Muscle layer of duodenum (tissue), 2 donors: ENCODE measurements around the gene MFSD6.

Source experiments
- H3K27ac ChIP-seq: one replicate; pipeline ENCODE4 v1.7.0; 2013; ENCODE audit warnings: mild to moderate bottlenecking, low read length
- H3K27me3 ChIP-seq: one replicate; pipeline ENCODE4 v1.7.0; 2013; ENCODE audit warnings: low read depth, mild to moderate bottlenecking, control low read depth, low read length
- H3K36me3 ChIP-seq, 2 donors: one replicate each; pipeline ENCODE4 v1.7.0; 2013; ENCODE audit warnings: low read length in 2 of 2, control low read depth in 1 of 2, mild to moderate bottlenecking in 1 of 2; ENCODE audit not compliant: insufficient read depth in 2 of 2, control insufficient read depth in 1 of 2
- H3K4me1 ChIP-seq, 2 donors: one replicate each; pipeline ENCODE4 v1.7.0; 2013; ENCODE audit warnings: low read length in 2 of 2, mild to moderate bottlenecking in 2 of 2, control low read depth in 1 of 2, moderate library complexity in 1 of 2; ENCODE audit not compliant: insufficient read depth in 2 of 2, control insufficient read depth in 1 of 2
- H3K4me3 ChIP-seq, 2 donors: one replicate each; pipeline ENCODE4 v1.7.0; 2013; ENCODE audit warnings: low read length in 2 of 2, low read depth in 1 of 2, mild to moderate bottlenecking in 1 of 2
- H3K9me3 ChIP-seq, 2 donors: one replicate each; pipeline ENCODE4 v1.7.0; 2013; ENCODE audit warnings: low read length in 2 of 2, control low read depth in 1 of 2, mild to moderate bottlenecking in 1 of 2; ENCODE audit not compliant: control insufficient read depth in 1 of 2
- donor health status: healthy.

Gene MFSD6

GRCh38 chr2:190406805-190407204 is 1.4 kb upstream of the MFSD6 start:
- H3K27ac ChIP-seq, result no peak overlapping the region
- no peaks in the 10 kb centered on the region for H3K27me3 ChIP-seq
- H3K4me1 ChIP-seq, result peaks cover 11 to 16% of the 10 kb centered on the region in 2 donors
- no peaks in the 10 kb centered on the region for H3K9me3 ChIP-seq
- H3K36me3 ChIP-seq, result no peaks in the 10 kb centered on the region
- H3K4me3 ChIP-seq, result no peak overlapping the region

DNA sequence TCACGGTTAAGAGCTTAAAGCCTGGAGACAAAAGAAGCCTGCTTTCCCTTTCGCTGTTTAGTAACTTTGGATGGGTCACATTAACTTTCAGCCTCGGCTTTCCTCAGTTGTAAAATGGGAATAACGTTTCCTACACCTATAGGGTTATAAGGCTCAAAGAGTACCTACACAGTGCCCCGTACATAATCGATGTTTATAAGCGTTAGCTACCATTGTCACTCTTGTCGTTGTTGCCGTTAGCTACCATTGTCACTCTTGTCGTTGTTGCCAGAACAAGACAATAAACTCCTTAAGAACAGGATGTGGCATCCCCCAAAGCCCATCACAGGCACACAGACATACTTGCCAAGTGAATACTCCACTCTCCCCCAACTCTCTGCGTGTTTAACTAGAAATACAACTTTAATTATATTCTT is 901 bp upstream of the MFSD6 start:
- no peaks in the 10 kb centered on the region for H3K27me3 ChIP-seq
- peak overlapping the region; percentile 29 for H3K27ac ChIP-seq
- no peaks in the 10 kb centered on the region for H3K9me3 ChIP-seq
- H3K4me3 ChIP-seq, result peak overlapping the region; percentile 52 to 84
- peaks cover 11 to 16% of the 10 kb centered on the region in 2 donors for H3K4me1 ChIP-seq
- H3K36me3 ChIP-seq, result no peaks in the 10 kb centered on the region

GRCh38 chr2:190408538-190409271 is 550 bp downstream of the MFSD6 start:
- H3K36me3 ChIP-seq, result no peaks in the 10 kb centered on the region
- no peaks in the 10 kb centered on the region for H3K27me3 ChIP-seq
- H3K27ac ChIP-seq, result peak overlapping the region; percentile 78
- no peaks in the 10 kb centered on the region for H3K9me3 ChIP-seq
- peaks cover 11 to 19% of the 10 kb centered on the region in 2 donors for H3K4me1 ChIP-seq
- H3K4me3 ChIP-seq, result peak overlapping the region; percentile 84 to 88

DNA sequence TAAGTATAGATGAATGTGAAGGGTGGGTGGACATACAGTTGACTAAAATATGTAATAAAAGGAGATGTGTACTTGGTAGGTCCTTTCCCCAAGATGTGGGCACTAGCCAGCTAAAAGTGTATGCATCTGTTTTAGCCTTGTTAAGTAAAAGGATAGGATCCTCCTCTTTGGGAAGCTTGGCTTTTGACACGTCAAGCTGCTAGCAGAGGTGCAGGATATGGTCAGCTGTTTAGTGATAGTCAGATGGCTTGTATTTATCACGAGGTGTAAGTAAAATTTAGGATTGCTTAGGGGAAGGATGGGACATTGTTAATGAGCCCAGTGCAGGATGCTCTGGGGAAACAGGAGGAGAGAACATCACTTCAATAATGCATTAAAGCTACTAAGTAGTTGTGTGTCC is 1.5 kb downstream of the MFSD6 start:
- Histone ChIP-seq H3K4me3 (peak overlapping the region; percentile 84 to 88), H3K27ac (peak overlapping the region; percentile 78), H3K4me1 (peaks cover 11 to 22% of the 10 kb centered on the region in 2 donors), H3K9me3 (no peaks in the 10 kb centered on the region), H3K27me3 (no peaks in the 10 kb centered on the region), H3K36me3 (no peaks in the 10 kb centered on the region)

GRCh38 chr2:190410166-190410565 is 2.0 kb downstream of the MFSD6 start:
- Histone ChIP-seq H3K4me1 (peaks cover 11 to 22% of the 10 kb centered on the region in 2 donors), H3K27ac (no peak overlapping the region), H3K36me3 (no peaks in the 10 kb centered on the region), H3K27me3 (no peaks in the 10 kb centered on the region), H3K4me3 (no peak overlapping the region), H3K9me3 (no peaks in the 10 kb centered on the region)

GRCh38 chr2:190412966-190413365 is 4.8 kb downstream of the MFSD6 start:
- no peaks in the 10 kb centered on the region for H3K36me3 ChIP-seq
- no peak overlapping the region for H3K27ac ChIP-seq
- no peaks in the 10 kb centered on the region for H3K27me3 ChIP-seq
- peaks cover 19 to 24% of the 10 kb centered on the region in 2 donors for H3K4me1 ChIP-seq
- H3K9me3 ChIP-seq, result no peaks in the 10 kb centered on the region
- no peak overlapping the region for H3K4me3 ChIP-seq

- Histone ChIP-seq H3K4me1 (peaks cover 19 to 24% of the 10 kb centered on the region in 2 donors), H3K27ac (no peak overlapping the region), H3K36me3 (no peaks in the 10 kb centered on the region), H3K9me3 (no peaks in the 10 kb centered on the region), H3K27me3 (no peaks in the 10 kb centered on the region), H3K4me3 (no peak overlapping the region)
Observed at GRCh38 chr2:190413421-190413820, 5.3 kb downstream of the MFSD6 start.

GRCh38 chr2:190415251-190415650 is 7.1 kb downstream of the MFSD6 start:
- no peak overlapping the region for H3K4me3 ChIP-seq
- H3K27me3 ChIP-seq, result no peaks in the 10 kb centered on the region
- H3K9me3 ChIP-seq, result no peaks in the 10 kb centered on the region
- H3K27ac ChIP-seq, result no peak overlapping the region
- no peaks in the 10 kb centered on the region for H3K36me3 ChIP-seq
- H3K4me1 ChIP-seq, result peaks cover 13 to 17% of the 10 kb centered on the region in 2 donors

- H3K27ac ChIP-seq, result peak overlapping the region; percentile 58
- no peaks in the 10 kb centered on the region for H3K9me3 ChIP-seq
- H3K27me3 ChIP-seq, result no peaks in the 10 kb centered on the region
- no peak overlapping the region for H3K4me3 ChIP-seq
- H3K36me3 ChIP-seq, result no peaks in the 10 kb centered on the region
- H3K4me1 ChIP-seq, result peaks cover 13 to 17% of the 10 kb centered on the region in 2 donors
Observed at GRCh38 chr2:190415794-190416775, 7.9 kb downstream of the MFSD6 start.

GRCh38 chr2:190417045-190417842 is 9.1 kb downstream of the MFSD6 start:
- Histone ChIP-seq H3K27me3 (no peaks in the 10 kb centered on the region), H3K4me3 (no peak overlapping the region), H3K27ac (no peak overlapping the region), H3K4me1 (peaks cover 12 to 13% of the 10 kb centered on the region in 2 donors), H3K9me3 (no peaks in the 10 kb centered on the region), H3K36me3 (no peaks in the 10 kb centered on the region)

GRCh38 chr2:190418727-190419126 is 10.6 kb downstream of the MFSD6 start:
- Histone ChIP-seq H3K4me1 (peaks cover 8 to 13% of the 10 kb centered on the region in 2 donors), H3K27me3 (no peaks in the 10 kb centered on the region), H3K4me3 (no peak overlapping the region), H3K36me3 (no peaks in the 10 kb centered on the region), H3K27ac (no peak overlapping the region), H3K9me3 (no peaks in the 10 kb centered on the region)
